Lung (tissue), 12 donors: Measurements from ENCODE around the gene TBC1D17. TPM values are rescaled to one million over a fixed set of nuclear protein-coding genes. Genes with fewer than 3 reads are reported as not detected.

Experiments used
- ATAC-seq: fragments of 200-7000 bp; cut with Tn5 transposase; one replicate; pipeline ENCODE4 v1.9.1; 2020; ENCODE audit warnings: moderate number of reproducible peaks; ENCODE audit not compliant: insufficient read depth, low FRiP score
- DNase-seq, 3 donors: peaks; one replicate each; pipeline ENCODE4 v3.0.0-alpha.2; 2013 to 2017
- H3K27ac ChIP-seq, 2 donors: one replicate each; pipeline ENCODE4 v1.5.1; 2013; ENCODE audit warnings: mild to moderate bottlenecking in 2 of 2, moderate library complexity in 2 of 2, control low read depth in 1 of 2, inconsistent platforms in 1 of 2, low read depth in 1 of 2, low read length in 1 of 2
- H3K27me3 ChIP-seq, 3 donors: one replicate each; pipeline ENCODE4 v1.5.1; 2013; ENCODE audit warnings: low read length in 2 of 3; ENCODE audit not compliant: control insufficient read depth in 3 of 3, insufficient read depth in 3 of 3
- H3K36me3 ChIP-seq, 4 donors: one replicate each; pipeline ENCODE4 v1.5.1; 2013; ENCODE audit warnings: low read length in 4 of 4, mild to moderate bottlenecking in 1 of 4, moderate library complexity in 1 of 4; ENCODE audit not compliant: control insufficient read depth in 4 of 4, insufficient read depth in 4 of 4
- H3K4me1 ChIP-seq, 5 donors: one replicate each; pipeline ENCODE4 v1.5.1; 2013; ENCODE audit warnings: low read length in 5 of 5, mild to moderate bottlenecking in 2 of 5, moderate library complexity in 1 of 5; ENCODE audit not compliant: control insufficient read depth in 5 of 5, insufficient read depth in 5 of 5
- H3K4me3 ChIP-seq: one replicate; pipeline ENCODE4 v1.5.1; 2013; ENCODE audit warnings: mild to moderate bottlenecking, control low read depth, moderate library complexity
- H3K9ac ChIP-seq, 2 donors: one replicate each; pipeline ENCODE4 v1.5.1; 2013; ENCODE audit warnings: low read length in 2 of 2, control low read depth in 1 of 2; ENCODE audit not compliant: insufficient read depth in 1 of 2
- H3K9me3 ChIP-seq, 4 donors: one replicate each; pipeline ENCODE4 v1.5.1; 2013; ENCODE audit warnings: low read length in 3 of 4, mild to moderate bottlenecking in 1 of 4, moderate library complexity in 1 of 4; ENCODE audit not compliant: control insufficient read depth in 4 of 4, insufficient read depth in 3 of 4
- WGBS, 2 donors: extraction: QIAGEN DNeasy Blood & Tissue Kit; methylation state at CpG; one replicate each; pipeline ENCODE4 v1.1.7; 2013; 5-methylcytosine and 5-hydroxymethylcytosine counted together
- polyA plus RNA-seq, 2 donors: library from polyadenylated mRNA; stranded (reverse); fragments of 200-250 nt; gene quantifications; one replicate each; pipeline ENCODE4 v1.2.1, GENCODE V29; 2013
- total RNA-seq, 2 donors: library from RNA; depleted of rRNA in 1 of 2; stranded (reverse); fragments of >200 nt in 1 of 2; gene quantifications; one replicate each; pipeline ENCODE4 v1.2.1, GENCODE V29; 2014 to 2021
- TF ChIP-seq, protein P1 (sequence below): IDR thresholded peaks from 2 replicates; pipeline ENCODE4 v1.5.1; 2012; ENCODE audit warnings: mild to moderate bottlenecking; ENCODE audit errors: control extremely low read depth, extremely low read depth
- donor health status: control.
- donor health status: control.
- donor health status: Bipolar disorder and iron deficiency.
- donor health status: healthy.
- donor health status: DM: yes; HTN: yes; CAD: no.

The TBC1D17 gene
- total and polyA plus RNA-seq, 4 donors, result 23.3 to 52.9 (median 32.4) TPM

DNA sequence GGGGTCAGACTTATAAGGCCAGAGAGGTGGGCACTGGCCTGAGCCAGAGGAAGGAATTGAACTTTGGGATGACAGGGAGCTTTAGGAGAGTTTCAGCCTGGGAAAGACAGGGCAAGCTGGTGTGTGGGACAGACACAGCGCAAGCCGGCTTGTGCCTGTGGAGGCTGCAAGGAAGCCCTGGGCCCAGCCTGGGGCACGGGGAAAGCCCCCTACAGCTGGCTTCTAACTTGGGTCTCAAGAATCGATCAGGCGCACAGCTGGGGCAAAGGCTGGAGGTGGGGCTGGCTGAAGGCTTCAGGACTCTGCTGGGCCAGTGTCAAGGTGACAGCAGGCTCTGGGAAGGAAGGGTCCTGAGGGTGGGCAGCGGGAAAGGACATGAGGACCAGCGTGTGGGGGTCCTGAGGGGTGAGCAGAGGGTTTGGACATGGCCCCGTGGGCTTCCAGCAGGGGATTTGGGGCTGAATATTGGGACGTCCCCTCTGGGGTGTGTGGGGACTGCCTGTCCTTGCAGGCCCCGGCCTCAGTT is 23.6 kb upstream of the TBC1D17 start:
- 87 to 95% methylated on average over 10 of the region's 10 CpGs for WGBS, 2 donors
- Histone ChIP-seq H3K27ac (no peak overlapping the region), H3K36me3 (peaks cover 0 to 38% (median 31%) of the 10 kb centered on the region in 4 donors), H3K27me3 (no peaks in the 10 kb centered on the region), H3K4me3 (no peak overlapping the region), H3K4me1 (peaks cover 0 to 22% (median 13%) of the 10 kb centered on the region in 5 donors), H3K9me3 (peaks cover 0 to 8% (median under 1%) of the 10 kb centered on the region in 4 donors), H3K9ac (no peak overlapping the region)
- DNase-seq, result no peak
- ATAC-seq, result no peak
- TF ChIP-seq, protein P1, sequence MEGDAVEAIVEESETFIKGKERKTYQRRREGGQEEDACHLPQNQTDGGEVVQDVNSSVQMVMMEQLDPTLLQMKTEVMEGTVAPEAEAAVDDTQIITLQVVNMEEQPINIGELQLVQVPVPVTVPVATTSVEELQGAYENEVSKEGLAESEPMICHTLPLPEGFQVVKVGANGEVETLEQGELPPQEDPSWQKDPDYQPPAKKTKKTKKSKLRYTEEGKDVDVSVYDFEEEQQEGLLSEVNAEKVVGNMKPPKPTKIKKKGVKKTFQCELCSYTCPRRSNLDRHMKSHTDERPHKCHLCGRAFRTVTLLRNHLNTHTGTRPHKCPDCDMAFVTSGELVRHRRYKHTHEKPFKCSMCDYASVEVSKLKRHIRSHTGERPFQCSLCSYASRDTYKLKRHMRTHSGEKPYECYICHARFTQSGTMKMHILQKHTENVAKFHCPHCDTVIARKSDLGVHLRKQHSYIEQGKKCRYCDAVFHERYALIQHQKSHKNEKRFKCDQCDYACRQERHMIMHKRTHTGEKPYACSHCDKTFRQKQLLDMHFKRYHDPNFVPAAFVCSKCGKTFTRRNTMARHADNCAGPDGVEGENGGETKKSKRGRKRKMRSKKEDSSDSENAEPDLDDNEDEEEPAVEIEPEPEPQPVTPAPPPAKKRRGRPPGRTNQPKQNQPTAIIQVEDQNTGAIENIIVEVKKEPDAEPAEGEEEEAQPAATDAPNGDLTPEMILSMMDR, result no peak

GRCh38 chr19:49854378-49855263 is 22.9 kb upstream of the TBC1D17 start:
- 90 to 92% methylated on average over 36 to 39 of the region's 39 CpGs for WGBS, 2 donors
- Histone ChIP-seq H3K27me3 (no peaks in the 10 kb centered on the region), H3K4me3 (no peak overlapping the region), H3K9ac (no peak overlapping the region), H3K9me3 (peaks cover 0 to 3% (median 0%) of the 10 kb centered on the region in 4 donors), H3K27ac (no peak overlapping the region), H3K4me1 (peaks cover 0 to 22% (median 13%) of the 10 kb centered on the region in 5 donors), H3K36me3 (peaks cover 0 to 42% (median 31%) of the 10 kb centered on the region in 4 donors)
- DNase-seq (no peak), ATAC-seq (no peak)
- TF ChIP-seq, protein P1, result no peak

GRCh38 chr19:49855277-49855675 is 22.2 kb upstream of the TBC1D17 start:
- DNase-seq (no peak), ATAC-seq (no peak)
- Histone ChIP-seq H3K27me3 (no peaks in the 10 kb centered on the region), H3K9me3 (no peaks in the 10 kb centered on the region), H3K4me1 (peaks cover 0 to 22% (median 13%) of the 10 kb centered on the region in 5 donors), H3K27ac (no peak overlapping the region), H3K9ac (no peak overlapping the region), H3K4me3 (no peak overlapping the region), H3K36me3 (peaks cover 0 to 49% (median 30%) of the 10 kb centered on the region in 4 donors)
- TF ChIP-seq, protein P1, result no peak
- WGBS, 2 donors, result 91 to 92% methylated on average over 12 of the region's 12 CpGs
